Esophagus muscularis mucosa (tissue), 4 donors: Measurements from ENCODE around the gene PARP8.

Experiments used
- EP300 ChIP-seq: sonication (generic); formaldehyde crosslinking; IDR thresholded peaks from one replicate; pipeline ENCODE4 v1.6.1; 2017; ENCODE audit warnings: antibody characterized with exemption
- POLR2A ChIP-seq: fragments of 450-650 bp; IDR thresholded peaks from one replicate; pipeline ENCODE4 v1.6.1; 2017; ENCODE audit warnings: antibody characterized with exemption, moderate library complexity, mild to moderate bottlenecking, low read depth
- TF ChIP-seq, protein P1 (sequence below), 3 experiments: fragments of 200-600 bp in 2 of 3; fragments of 450-650 bp in 1 of 3; sonication (generic) in 2 of 3; IDR thresholded peaks; one replicate each; pipeline ENCODE4 v1.5.1; 2017 to 2019; ENCODE audit warnings: antibody characterized with exemption in 3 of 3, mild to moderate bottlenecking in 2 of 3, moderate library complexity in 1 of 3

GRCh38 chr5:50794812-50795211 lies 128.4 kb downstream of the PARP8 start:
- TF ChIP-seq EP300, result no peak
- TF ChIP-seq, protein P1, sequence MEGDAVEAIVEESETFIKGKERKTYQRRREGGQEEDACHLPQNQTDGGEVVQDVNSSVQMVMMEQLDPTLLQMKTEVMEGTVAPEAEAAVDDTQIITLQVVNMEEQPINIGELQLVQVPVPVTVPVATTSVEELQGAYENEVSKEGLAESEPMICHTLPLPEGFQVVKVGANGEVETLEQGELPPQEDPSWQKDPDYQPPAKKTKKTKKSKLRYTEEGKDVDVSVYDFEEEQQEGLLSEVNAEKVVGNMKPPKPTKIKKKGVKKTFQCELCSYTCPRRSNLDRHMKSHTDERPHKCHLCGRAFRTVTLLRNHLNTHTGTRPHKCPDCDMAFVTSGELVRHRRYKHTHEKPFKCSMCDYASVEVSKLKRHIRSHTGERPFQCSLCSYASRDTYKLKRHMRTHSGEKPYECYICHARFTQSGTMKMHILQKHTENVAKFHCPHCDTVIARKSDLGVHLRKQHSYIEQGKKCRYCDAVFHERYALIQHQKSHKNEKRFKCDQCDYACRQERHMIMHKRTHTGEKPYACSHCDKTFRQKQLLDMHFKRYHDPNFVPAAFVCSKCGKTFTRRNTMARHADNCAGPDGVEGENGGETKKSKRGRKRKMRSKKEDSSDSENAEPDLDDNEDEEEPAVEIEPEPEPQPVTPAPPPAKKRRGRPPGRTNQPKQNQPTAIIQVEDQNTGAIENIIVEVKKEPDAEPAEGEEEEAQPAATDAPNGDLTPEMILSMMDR (IDR thresholded peaks at IDR 0.05), result no peak
- no peak for TF ChIP-seq POLR2A
